HEK293T (cell line): ENCODE results near the gene KIF1A.

Source experiments
- ARNT ChIP-seq: fragments of 450-650 bp; IDR thresholded peaks from 2 replicates; pipeline ENCODE4 v1.6.1; 2017; ENCODE audit warnings: mild to moderate bottlenecking
- FOXA1 ChIP-seq: fragments of 450-650 bp; IDR thresholded peaks from 2 replicates; pipeline ENCODE4 v1.6.1; 2016; ENCODE audit warnings: mild to moderate bottlenecking

DNA sequence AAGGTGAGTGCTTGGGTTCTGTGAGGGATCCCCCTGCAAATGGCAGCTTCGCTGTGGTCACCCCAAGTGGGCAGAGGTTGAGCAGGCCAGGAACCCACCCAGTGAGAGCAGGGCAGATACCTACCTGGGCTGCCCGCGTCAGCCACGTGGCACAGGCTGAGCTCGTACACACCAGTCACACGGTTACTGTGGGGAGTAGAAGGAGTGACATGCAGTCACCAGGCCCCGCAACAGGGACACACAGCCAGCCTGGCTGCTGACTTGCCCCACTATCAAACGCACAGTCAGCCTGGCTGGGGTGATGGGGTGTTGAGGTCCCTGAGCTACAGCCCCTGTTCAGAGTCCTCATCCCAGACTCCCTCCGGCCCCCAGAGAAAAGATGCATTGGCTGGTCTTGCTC lies 96.2 kb downstream of the KIF1A start:
- no peak for TF ChIP-seq FOXA1
- TF ChIP-seq ARNT, result no peak
